Stimulated activated CD8-positive, alpha-beta memory T cell treated with anti-CD3 and anti-CD28 coated beads, Interleukin-7, amount 100 ng/mL, for 24 hours (primary cell): ENCODE results near the gene ESRRB.
"Not testable (repeated sequence)": the region's sequence is repeated elsewhere in the genome, so short reads cannot be mapped to it uniquely, and the experiment has no call there.

Experiments
- DNase-seq: peaks from one replicate; pipeline ENCODE4 v3.0.0-alpha.2; 2020; ENCODE audit warnings: low read depth

Gene ESRRB

GRCh38 chr14:76497550-76498462 lies 121.9 kb downstream of the ESRRB start:
- no peak for DNase-seq

DNA sequence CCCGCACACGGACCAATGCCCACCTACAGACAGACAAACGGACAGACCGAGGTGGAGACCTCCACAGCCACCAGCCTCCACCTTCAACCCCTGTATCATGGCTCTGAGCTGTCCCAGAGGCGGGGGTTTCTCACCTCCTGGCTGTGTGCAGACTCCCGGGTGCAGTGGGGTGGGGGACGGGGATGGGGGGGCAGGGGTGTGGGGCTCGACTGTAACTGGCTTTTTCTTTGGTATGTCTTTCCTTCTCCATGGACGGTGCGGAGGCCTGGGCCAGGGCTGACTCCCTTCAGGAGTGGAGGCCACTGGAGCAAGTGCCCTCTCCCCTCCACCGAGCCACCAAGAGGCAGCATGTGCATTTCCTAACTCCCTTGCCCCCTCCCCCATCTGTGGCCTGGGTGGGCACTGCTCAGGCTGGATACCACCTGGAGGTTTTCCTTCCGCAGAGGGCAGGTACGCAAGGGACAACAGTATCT lies 122.6 kb downstream of the ESRRB start:
- DNase-seq, result no peak

GRCh38 chr14:76498976-76499375 lies 123.0 kb downstream of the ESRRB start:
- no peak for DNase-seq

- no peak for DNase-seq
Measured at GRCh38 chr14:76499399-76499798, 123.5 kb downstream of the ESRRB start.

- no peak for DNase-seq
Measured at GRCh38 chr14:76500011-76500410, 124.1 kb downstream of the ESRRB start.

DNA sequence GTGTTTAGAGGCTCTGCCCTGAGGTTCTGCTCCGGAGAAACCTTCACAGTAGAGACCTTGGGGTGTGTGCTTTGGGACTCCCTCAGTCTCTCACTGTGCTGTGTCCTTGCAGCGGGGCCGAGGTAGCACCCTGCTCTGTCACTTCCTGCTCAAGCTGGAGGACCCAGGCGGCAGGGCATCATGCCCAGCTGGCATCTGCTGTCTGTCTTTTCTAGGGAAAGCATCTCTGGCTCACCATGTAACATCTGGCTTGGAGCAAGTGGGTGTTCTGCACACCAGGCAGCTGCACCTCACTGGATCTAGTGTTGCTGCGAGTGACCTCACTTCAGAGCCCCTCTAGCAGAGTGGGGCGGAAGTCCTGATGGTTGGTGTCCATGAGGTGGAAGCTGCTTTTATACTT lies 124.5 kb downstream of the ESRRB start:
- DNase-seq, result no peak

GRCh38 chr14:76501156-76501720 lies 125.3 kb downstream of the ESRRB start:
- no peak for DNase-seq

GRCh38 chr14:76502219-76502618 lies 126.3 kb downstream of the ESRRB start:
- no peak for DNase-seq

DNA sequence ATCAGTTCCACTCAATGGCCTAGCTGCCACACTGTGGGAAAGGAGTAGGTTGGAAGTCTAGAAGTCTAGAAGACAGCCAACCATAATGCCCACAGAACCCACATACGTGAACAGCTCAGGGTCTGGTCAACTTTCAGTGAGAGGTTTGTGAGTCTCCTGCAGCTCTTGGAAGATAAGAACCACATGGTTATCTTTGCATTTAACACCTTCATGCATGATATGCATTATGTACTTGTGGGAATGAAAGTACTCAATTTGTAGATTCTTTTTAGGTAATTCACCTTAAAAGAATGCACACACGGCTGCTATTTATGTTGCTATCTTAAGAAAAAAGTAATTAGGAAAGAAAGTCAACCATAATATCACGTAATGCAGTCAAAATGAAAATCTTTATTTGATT lies 126.7 kb downstream of the ESRRB start:
- no peak for DNase-seq

GRCh38 chr14:76509311-76509710 lies 133.4 kb downstream of the ESRRB start:
- no peak for DNase-seq

- no peak for DNase-seq
Measured at GRCh38 chr14:76510181-76510580, 134.2 kb downstream of the ESRRB start.

GRCh38 chr14:76514213-76514998 lies 138.5 kb downstream of the ESRRB start:
- DNase-seq, result no peak

GRCh38 chr14:76516884-76517283 lies 140.9 kb downstream of the ESRRB start:
- DNase-seq, result no peak

GRCh38 chr14:76518366-76518765 lies 142.4 kb downstream of the ESRRB start:
- no peak for DNase-seq

- no peak for DNase-seq
Measured at GRCh38 chr14:76525106-76525821, 149.3 kb downstream of the ESRRB start.

DNA sequence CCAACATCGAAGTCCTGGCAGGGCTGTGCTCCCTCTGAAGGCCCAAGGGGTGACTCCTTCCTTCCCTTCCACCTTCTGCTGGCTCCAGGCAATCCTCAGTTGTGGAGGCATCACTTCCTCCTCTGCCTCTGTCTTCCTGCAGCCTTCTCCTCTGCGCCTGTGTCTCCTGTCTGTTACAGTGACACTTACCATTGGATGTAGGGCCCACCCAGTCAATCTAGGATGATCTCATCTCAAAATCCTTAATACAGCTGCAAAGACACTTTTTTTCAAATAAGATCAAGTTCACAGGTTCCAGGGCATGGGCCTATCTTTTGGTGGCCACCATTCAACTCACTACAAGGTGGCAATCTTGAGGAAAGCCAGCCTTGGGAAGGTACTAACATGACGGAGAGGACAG lies 155.1 kb downstream of the ESRRB start:
- no peak for DNase-seq

DNA sequence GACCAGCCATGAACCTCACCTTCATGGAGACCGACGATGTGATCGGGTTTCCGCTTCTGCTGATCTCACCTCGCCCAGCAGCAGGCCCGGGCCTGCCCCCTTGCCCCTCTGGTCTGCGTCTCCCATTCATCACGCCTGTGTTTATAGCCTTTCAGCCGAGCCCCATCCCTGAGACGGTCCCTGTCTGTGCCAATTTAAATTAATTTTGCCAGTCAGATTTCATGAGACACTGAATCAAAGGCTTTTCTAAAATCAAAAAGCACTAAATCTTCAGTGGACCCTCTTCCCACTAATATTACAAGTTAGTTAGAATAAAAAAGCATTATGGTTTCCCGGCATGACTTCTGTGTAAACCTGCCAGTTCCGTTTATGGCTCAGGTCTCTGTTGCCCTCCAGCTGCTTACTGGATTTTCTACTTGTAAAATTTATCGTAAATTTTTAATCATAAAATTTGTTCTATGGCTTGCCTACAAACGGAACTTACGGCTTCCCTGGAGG lies 155.9 kb downstream of the ESRRB start:
- DNase-seq, result no peak

- not testable (repeated sequence) for DNase-seq
Measured at GRCh38 chr14:76536636-76537035, 160.7 kb downstream of the ESRRB start.

DNA sequence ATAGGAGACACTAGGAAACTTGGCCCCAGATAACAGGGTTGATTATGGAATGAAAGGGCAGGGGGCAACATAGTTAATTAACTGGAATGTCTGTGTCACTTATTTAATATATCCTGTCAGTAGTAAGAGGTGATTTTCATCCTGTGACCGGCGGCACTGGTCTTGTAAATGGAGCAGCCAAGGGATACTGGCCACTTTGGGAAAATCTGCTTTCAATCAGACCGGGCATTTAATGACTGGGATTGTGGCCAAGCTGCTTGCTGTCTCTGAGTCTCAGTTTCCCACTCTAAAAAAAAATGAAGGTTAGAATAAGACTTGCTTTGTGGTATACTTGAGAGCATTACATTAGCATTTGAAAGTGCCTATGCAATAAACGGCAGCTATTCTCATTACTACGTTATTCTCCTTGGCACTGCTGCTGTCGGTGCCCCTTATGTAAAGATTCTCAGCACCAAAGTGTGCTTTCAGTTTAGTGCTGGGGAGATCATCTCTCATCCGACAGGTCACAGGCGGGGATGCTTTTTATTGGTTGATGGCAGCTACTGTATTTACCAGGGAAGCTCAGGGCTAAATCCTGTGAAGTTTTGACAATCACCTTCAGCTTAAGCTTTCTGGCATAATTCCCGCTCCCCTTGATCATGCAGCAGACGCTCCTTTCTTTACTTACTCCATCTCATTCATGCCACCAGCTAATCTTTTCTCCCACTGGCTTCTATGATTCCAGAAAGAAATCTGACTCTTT lies 162.1 kb downstream of the ESRRB start:
- DNase-seq, result no peak

GRCh38 chr14:76538648-76539008 lies 162.7 kb downstream of the ESRRB start:
- no peak for DNase-seq

DNA sequence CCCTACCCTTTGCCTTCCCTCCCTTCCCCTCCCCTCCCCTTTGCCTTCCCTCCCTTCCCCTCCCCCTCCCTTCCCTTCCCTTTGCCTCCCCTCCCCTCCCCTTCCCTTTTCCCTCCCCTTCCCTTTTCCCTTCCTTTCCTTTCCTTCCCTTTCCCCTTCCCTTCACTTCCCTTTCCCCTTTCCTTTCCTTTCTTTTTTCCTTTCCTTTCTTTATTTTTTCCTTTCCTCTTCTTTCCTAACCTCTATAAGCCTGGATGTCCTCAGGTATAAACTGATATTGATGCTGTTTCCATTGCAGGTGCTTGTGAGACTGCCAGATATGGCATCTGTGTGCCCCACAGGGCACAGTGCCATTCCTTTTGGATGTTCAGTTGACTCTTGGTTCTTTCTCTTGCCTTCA lies 163.2 kb downstream of the ESRRB start:
- no peak for DNase-seq
